Non-pigmented ciliary epithelial cell (primary cell): ENCODE measurements around the gene MBNL3.

ENCODE experiments used
- DNase-seq: peaks from one replicate; pipeline ENCODE4 v3.0.0-alpha.2; 2010; ENCODE audit warnings: low read depth

MBNL3 gene

GRCh38 chrX:132414404-132414803 is 74.4 kb downstream of the MBNL3 start:
- DNase-seq: no peak

GRCh38 chrX:132413459-132413858 is 75.4 kb downstream of the MBNL3 start:
- DNase-seq: no peak

GRCh38 chrX:132412208-132412607 is 76.6 kb downstream of the MBNL3 start:
- DNase-seq: no peak

DNA sequence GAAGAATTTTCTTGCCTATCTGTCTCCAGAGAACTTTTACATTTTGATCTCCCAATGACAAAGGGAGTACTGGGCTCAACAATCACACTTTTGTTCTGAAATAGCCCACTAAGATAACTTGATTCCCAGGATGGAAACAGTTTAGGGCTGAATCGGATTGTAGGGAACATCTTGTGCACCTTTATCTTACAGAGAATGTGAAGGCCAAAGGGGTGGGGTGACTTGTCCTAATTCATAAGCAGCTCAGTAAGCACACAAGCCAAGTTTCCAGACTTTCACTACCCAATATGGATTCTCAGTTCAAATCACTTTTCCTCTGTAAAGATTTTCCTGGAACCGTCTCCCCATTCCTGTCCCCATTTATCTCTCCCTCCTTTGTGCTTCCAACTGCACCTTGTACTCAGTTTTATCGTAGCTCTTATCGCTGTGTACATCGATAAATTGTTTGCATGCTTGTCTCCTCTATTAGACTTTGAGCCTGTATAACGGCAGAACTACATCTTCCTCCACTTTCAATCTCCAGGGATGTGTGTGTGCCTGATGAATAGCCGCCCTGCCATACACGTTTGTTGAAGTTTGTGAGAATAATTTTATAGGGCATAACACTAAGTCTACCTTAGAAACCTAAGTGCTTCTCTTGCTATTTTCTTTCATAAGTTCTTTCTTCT is 77.4 kb downstream of the MBNL3 start:
- DNase-seq: no peak

GRCh38 chrX:132409780-132410556 is 78.9 kb downstream of the MBNL3 start:
- no peak for DNase-seq

DNA sequence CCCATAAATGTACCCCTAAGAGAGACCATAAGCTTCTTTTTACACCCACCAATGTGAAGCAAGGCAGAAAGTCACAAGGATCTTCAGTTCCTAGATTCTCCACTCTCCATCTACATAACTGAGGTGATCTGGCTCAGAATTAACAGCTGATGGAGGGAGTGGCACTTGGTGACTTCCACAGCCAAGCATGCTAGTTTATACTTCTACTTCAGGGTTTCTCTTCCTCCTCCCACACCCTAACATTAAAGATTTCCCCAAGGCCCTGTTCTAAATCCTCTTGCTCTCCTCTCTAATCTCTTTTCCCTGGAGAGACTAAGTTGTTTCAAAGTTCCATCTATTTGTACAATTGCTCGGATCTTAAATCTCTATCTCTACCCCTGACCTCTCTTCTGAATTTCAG is 81.1 kb downstream of the MBNL3 start:
- DNase-seq: no peak

DNA sequence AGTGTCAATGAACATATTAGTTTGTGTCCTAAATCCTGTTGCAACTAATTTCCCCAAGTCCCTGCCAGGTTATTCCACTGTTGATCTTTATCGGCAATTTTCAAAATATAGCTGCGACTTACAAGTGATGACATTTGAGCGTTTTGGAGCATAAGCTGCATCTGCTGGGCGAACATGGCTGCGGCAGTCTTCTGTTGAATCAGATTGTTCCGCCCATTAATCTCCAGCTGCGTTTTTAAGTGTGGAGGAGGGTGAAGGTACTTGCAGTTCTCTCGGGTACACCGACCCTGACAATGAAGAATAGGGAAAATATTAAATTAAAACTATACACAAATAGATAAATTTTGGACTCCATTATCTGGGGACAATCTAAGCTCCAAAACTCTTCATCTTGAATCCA is 82.7 kb downstream of the MBNL3 start:
- no peak for DNase-seq

DNA sequence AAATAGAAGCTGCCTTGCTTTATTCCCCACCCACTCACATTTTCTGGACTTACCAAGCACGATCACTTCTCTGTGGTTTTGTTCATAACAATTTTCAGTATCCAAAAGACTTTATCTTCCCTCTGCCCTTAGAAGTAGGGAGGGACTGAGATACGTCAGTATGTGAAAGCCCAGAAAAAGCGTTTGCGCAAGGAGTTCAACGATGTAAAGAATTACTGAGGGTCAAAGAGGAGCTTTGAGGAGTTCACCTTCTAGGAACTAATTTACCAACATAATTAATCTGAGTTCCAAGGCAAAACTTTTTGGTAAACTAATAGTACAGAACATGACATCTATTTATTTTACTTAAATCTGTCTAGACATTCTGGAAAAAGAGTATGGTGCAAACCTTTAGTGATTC is 84.6 kb downstream of the MBNL3 start:
- DNase-seq: no peak

GRCh38 chrX:132401935-132402334 is 86.9 kb downstream of the MBNL3 start:
- DNase-seq: no peak

DNA sequence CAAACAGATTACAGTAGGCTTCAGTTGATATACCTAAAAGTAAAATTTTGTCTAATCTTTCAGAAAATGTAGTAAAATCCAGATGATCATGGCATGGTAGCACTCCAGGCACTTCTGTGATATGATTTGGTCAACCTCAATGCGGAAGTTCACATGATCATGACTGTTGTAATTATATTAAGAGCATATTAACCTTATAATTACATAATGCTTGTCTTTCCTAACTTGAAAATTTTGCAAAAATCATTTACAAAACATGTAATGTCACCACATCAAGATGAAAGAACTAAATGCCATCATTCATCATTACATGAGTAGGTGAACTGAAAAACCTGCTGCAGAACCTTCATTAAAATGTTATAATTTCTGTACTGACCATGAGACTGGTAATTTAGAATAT is 88.1 kb downstream of the MBNL3 start:
- no peak for DNase-seq

GRCh38 chrX:132395645-132396044 is 93.2 kb downstream of the MBNL3 start:
- no peak for DNase-seq

DNA sequence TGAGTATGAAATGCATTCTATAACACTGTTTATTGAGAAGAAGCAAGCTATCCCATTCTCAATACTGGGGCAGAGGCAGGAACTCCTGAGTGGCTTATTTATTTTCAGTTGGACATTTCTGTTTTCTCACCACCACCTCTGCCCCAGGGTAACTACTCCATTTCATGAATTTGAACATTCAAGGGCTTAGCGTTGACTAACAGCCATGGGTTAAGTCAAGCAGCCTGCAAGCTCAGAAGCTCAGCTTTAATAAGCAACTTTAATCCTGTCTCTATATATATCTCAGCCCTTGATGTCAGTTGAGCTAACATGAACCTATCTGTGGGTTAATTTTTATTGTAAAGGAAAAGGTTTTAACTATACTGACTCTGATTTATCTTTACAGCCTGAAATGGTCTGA is 93.8 kb downstream of the MBNL3 start:
- no peak for DNase-seq

DNA sequence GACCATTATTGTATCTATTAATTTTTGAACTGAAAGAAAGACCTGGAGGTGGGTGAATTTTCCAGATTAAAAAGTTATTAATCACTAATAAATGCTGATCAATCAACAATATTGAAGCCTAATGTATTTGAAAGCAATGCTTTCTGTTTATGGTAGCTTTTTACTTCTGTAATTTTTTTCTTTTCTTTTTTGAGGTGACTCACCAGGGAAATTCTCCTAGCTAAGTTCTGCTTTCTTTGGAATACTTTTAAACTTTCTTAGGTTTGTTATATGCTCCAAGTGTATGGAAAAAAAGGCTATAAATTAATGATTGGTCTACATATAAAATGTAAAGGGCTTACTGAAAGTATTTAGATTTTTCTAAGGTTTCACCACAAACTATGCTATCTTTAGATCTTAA is 94.2 kb downstream of the MBNL3 start:
- no peak for DNase-seq

DNA sequence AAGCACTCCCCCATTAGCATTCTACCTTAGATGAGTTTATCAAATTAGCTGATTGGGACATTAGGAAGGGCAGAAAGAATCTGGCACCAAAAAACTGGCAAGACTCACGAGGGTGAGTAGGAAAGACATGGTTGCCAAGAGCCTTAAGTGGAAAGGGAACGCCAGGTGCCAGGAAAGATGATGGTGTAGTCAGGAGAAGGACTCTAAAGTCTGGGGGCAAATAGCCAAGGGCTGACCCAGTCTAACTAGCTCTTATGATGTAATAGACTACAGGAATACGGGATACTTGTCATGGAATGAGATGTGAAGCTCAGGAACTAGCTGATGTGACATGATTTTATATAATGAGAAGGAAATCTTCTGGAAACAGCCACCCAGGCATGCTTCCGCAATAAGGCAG is 94.8 kb downstream of the MBNL3 start:
- no peak for DNase-seq

- no peak for DNase-seq
Measured at GRCh38 chrX:132393485-132393884, 95.4 kb downstream of the MBNL3 start.

DNA sequence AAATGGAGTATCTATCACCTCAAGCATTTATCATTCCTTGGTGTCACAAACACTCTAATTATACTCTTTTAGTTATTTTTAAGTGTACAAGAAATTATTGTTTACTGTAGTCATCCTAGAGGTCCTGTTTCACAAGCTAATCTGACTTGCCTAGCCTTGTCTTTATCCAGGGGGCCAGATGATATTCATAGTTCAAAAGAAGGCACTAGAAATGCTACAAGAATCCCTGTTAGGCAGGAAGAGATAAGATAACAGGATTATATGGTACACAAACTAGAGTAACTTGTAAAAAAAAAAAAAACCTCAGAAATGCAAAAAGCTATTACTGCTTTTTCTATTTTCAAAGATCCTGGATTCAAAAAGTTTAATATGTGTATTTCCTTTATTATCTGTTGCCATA is 95.8 kb downstream of the MBNL3 start:
- DNase-seq: no peak

- no peak for DNase-seq
Measured at GRCh38 chrX:132390792-132391191, 98.0 kb downstream of the MBNL3 start.

GRCh38 chrX:132389480-132389879 is 99.4 kb downstream of the MBNL3 start:
- no peak for DNase-seq

DNA sequence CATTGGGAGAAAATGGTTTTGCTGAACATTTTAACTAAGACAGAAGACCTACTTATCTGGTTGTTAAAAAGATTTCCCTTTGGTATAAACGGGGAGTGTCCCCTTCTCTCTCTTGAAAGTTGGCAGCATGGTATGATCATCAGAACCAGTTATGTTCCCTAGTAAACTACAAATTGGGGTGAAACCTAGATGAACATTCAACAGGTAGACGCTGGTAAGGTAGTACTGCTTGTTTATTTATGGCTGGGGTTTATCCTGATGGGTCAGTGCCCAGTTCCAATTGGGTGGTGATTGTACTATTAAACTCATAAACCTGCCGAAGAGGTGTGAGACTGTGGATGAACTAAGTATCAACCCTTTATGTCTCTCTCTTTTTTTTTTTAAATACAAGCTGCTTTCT is 100.5 kb downstream of the MBNL3 start:
- DNase-seq: no peak

DNA sequence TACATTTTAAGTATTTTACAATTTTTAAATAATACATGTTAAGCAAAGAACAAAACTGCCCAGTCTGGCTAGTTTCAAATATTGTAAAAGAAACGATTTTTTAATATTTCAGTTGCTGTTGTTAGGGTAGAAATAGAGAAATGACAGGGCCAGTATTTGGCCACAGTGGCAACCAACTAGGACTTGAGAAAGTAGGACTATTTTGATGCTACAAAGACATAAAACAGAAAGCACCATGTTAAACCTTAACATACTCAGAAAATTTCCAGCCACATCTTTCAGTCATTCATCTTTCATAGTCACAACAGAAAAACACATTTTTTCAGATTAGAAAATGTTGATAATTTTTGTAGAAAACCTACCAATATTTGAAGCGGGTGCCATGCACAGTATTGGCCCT is 104.5 kb downstream of the MBNL3 start:
- no peak for DNase-seq

- no peak for DNase-seq
Measured at GRCh38 chrX:132382068-132382467, 106.8 kb downstream of the MBNL3 start.

- DNase-seq: no peak
Measured at GRCh38 chrX:132378281-132378680, 110.6 kb downstream of the MBNL3 start.

- DNase-seq: no peak
Measured at GRCh38 chrX:132375941-132376340, 112.9 kb downstream of the MBNL3 start.

GRCh38 chrX:132373610-132374009 is 115.2 kb downstream of the MBNL3 start:
- DNase-seq: no peak
